Stimulated activated naive CD4-positive, alpha-beta T cell (primary cell): ENCODE results near the gene MAP4K5.
"Not testable (repeated sequence)": the region's sequence is repeated elsewhere in the genome, so short reads cannot be mapped to it uniquely, and the experiment has no call there.

Experiments
- DNase-seq, 6 experiments: peaks; one replicate each; lab custom pipeline; 2025; lab: John Stamatoyannopoulos, UW

MAP4K5 gene

DNA sequence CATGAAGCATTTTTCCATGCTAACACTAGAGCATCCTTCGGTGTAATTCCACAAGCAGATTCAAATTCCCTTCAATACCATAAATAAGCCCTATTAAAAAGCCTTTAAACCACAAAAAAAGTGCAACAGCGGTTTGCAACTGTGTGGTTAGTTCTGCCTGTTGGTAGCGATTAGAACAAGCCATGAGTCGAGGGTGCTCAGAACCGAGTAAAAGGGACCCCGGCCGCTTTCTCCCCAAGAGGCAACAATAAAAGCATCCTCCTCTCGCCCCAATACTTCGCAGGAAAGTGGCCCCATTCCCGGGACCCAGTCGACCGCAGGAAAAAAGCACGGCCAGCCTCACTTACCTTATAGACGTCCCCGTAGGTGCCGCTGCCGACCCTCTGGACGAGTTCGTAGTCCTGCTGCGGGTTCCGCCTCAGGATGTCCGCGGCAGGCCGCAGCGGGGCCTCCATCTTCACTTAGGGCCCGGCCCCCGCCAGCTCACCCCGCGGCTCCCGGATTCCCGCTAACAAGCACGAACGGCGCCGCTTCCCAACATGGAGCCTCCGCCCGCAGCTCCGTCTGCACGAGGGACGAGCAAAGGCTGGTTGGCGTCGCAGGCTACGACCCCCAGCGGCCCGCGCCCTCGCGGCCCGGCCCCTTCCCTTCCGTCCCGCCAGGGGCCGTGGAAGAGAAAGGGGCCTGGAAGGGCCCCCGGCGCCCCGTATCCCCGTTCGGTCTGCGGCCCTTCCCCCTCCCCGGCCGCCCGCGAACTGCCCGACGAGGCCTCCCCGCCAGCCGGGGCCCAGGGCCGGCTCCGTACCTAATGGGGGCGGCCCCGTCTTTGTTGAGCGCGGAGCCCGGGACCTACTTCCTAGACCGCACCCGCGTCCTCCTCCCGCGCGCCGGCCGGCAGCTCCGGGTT lies 521 bp downstream of the MAP4K5 start:
- DNase-seq = peak in 1 of 6 experiments; percentile 40

DNA sequence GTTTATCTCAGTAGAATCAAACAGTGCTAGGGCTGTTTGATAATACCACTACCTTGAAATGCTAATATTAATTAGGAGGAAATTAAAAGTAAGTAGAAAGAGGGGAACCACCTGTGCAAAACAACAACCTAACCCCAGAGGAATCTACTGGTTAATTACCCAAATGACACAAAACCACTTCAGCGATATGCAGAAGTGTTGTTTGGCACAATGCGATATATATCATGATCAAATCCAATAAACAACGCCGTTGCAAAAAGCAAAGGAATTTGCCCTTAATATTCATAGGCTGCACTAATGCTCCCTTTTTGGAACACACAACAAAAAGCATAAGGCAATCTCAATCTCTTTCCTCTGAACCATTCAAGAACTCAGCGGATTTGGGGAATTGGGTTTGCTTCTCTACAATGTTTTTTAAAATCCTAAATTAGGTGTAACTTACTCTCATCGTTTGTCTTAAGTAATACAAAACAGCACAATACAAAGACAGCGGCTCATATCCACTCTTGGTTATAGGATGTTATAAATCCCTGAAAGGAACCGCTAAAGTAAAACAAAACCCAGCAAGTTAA lies 1.5 kb downstream of the MAP4K5 start:
- no peak for DNase-seq

DNA sequence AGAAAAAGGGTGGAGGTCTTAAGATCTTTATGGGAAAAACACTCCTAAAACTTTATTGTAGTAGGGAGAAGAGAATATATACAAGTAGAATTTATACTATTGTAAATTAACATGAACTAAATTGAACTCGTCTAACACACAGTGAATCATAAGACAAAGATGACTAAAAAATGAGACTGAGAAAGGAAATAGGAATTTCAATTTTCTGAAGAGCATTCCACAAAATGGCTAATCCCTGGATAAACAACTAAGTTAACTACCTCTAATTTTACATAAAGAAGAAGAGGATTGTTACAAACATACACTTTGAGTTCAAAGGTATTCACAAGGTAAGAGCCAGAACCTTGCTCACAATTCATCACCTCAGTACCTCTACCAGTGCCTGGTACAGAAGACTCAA lies 2.0 kb downstream of the MAP4K5 start:
- DNase-seq = no peak

DNA sequence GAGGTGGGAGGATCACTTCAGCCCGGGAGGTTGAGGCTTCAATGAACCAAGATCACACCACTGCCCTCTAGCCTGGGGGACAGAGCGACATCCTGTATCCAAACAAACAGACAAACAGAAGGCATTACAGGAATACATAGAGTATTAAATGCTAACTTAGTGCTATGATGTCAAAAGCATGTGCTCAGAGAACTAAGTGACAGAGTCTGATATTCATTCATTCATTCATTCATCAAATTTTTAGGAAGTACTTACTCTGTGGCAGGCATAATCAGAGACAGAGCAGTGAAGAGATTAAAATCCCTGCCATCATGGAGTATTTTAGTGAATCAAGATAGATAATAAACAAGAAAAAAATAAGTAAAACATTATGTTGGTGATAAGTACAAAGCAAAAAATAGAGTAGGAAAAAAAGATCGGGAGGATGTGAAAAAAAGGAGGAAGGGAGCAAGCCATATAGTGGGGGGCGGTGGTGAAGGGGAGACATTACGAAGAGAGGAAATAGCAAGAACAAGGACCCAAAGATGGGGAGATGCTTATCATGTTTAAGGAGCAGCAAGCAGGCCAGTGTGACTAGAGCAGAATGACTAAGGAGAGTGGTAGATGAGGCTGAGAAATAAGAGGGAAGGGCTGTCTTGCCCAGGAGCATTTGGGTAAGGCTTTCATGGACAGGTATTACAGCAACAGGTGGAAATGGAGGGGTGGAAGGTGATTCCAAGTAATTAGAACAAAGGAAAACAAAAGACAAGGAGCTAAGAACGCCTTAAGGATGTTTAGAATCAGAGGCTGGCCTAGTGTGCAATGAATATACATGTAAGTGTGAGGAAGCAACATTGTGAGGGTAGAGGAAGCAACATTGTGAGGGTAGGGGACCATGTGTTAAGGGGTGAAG lies 2.8 kb downstream of the MAP4K5 start:
- no peak for DNase-seq

GRCh38 chr14:50528000-50528399 lies 4.4 kb downstream of the MAP4K5 start:
- DNase-seq = no peak

GRCh38 chr14:50524731-50525515 lies 7.4 kb downstream of the MAP4K5 start:
- no peak for DNase-seq

DNA sequence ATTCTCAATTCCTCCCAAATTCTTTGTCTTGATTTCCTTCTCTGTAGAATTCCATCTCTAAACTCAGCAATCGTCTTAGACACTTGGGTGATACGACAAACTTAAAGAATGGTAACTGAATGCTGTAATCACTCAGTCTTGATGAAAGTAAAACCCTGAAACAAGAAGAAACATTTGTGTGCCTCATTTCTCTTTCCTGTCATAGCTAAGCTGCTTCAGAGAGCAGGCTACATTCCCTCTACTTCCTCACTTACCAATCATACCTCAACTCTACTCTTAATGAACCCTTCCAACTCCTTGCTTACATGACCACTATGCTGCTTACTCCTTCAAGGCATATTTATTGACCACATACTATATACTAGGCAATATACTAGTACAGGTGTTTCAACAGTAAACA lies 8.3 kb downstream of the MAP4K5 start:
- no peak for DNase-seq

DNA sequence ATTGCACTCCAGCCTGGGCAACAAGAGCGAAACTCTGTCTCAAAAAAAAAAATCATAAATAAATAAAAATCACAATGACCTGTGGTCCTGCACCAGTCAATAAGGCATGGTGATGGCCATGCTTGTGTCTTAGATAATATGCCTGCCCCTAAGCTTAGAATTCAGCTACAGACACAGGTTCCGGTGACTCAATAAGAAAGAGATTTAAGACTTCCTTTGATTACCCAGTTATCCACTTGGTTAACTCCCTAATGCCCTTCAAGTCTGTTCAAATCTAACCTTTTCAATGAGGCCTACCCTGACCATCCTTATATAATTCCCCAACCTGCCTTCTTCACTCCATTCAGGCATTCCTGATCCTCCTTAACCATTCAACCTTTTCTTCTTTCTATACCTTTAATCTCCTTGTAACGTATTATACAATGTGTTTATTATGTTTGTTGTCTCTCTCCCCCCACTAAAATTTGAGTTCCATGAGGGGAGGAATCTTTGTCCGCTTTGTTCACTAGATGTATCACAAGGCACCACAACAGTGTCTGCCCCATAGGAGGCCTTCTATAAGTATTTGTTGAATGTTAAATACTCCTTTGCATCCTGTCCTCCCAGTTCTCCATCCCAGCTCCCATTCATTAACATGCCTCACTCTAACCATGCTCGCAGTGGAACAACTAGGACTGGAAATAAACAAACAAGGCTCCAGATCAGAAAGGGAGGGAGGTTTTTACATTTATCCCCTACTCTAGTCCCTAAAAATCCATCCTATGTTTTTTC lies 8.9 kb downstream of the MAP4K5 start:
- no peak for DNase-seq

DNA sequence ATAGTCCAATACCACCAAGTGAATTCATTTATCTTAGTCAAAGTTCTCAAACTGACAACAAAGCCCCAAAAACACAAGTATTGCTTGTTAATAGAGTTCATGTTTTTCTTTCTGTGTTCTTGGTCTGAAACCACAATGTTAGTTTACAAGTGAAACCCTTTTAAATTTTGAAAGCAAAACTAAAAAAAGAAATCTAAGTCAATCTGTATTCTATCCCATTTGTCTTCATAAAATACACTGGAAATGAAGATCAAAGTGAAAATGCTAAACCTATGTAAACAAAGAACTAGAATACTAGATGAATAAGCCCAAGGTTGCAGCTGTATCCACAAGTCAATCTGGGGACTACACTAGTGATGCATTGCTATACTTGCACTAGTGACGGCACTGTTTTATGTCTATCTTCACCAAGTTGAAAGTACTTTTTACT lies 10.4 kb downstream of the MAP4K5 start:
- peak in 1 of 6 experiments; percentile 6 for DNase-seq

DNA sequence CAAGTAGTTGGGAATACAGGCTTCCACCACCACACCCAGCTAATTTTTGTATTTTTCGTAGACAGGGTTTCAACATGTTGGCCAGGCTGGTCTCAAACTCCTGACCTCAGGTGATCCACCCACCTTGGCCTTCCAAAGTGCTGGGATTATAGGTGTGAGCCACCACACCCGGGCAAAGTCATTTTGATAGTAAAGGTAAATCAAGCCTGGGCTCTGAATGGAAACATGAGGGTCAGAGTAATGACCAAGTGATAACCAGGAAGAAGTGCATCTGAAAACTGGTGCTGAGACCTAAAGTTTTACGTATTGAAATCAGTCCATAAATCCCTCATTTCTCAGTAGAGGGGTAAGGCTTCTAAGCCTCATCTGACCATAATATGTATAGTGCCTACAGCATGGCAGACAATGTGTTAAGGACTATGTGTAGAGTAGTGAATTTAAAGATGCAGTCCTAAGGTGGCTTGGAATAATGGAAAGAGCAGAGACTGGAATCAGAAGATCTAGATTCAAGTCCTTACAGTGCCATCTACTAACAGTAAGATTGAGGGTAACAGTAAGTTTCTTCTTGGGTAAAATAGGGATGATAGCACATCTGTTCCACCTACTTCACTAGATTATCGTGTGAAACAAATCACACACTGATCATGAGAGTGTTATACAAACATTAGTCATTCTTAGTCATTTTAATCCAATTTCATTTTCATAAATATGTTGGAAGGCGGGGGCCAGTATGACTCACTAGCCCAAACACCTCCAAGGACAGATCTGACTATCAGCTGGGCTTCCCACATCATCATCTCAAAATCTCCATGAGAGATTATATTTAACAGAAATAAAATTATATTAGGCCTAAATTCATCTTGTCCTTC lies 11.2 kb downstream of the MAP4K5 start:
- DNase-seq = no peak

GRCh38 chr14:50516091-50516490 lies 16.3 kb downstream of the MAP4K5 start:
- no peak for DNase-seq

- no peak for DNase-seq
Measured at GRCh38 chr14:50512463-50512862, 19.9 kb downstream of the MAP4K5 start.

DNA sequence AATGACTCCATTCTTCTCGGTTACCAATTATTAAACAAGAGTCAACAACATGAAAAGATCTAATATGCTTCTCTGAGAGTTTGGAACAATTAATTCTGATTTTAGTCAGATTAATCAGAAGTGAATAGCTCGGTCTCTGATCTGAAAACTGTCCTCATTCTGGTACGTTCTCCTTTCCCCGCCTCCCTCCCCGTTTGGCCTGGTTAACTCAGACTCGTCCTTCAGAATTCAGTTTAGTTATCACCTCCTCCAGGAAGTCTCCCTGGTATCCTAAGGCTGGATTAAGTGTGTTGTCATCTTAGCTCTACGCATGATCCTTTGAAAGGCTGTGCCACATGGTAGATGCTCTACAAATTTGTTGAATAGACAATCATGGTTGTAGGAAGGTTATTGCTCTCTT lies 22.2 kb downstream of the MAP4K5 start:
- no peak for DNase-seq

GRCh38 chr14:50507078-50507477 lies 25.3 kb downstream of the MAP4K5 start:
- not testable (repeated sequence) for DNase-seq

- no peak for DNase-seq
Measured at GRCh38 chr14:50501642-50502041, 30.7 kb downstream of the MAP4K5 start.

DNA sequence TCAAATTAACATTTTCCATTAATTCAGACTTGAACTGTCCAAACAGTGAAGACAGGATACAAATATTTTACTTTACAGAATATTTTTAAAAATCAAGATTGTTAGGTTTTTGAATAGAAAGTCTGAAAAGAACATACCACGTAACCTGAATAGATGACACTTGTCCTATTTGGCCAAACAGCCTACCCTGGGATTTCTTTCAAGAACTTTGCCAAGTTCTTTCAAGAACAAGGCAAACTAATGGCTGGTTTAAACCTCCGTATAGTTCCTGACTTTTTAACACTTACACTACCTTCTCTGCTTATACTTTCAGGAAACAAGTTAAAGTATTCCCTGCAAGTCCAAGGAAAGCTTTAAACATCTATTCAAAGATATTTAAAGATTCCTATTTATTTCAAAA lies 35.0 kb downstream of the MAP4K5 start:
- DNase-seq = no peak

- no peak for DNase-seq
Measured at GRCh38 chr14:50489851-50490250, 42.5 kb downstream of the MAP4K5 start.

- no peak for DNase-seq
Measured at GRCh38 chr14:50488521-50488920, 43.8 kb downstream of the MAP4K5 start.

DNA sequence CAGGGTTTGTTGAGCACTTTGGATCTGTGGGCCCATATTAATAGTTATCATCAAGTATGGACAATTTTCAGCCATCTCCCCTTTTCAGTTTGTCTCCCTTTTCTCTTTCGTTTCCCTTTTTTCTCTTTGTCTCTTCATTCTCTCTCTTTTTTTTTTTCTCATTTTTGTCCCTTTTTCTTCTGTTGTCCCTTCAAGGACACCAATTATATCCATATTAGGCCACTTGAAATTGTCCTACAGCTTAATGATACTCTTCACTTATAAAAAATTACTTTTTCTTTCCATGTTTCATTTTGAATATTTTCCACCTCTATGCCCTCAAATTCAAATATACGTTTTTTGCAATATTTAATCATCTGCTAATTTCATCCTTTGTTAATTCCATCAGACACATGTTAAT lies 53.3 kb downstream of the MAP4K5 start:
- no peak for DNase-seq

DNA sequence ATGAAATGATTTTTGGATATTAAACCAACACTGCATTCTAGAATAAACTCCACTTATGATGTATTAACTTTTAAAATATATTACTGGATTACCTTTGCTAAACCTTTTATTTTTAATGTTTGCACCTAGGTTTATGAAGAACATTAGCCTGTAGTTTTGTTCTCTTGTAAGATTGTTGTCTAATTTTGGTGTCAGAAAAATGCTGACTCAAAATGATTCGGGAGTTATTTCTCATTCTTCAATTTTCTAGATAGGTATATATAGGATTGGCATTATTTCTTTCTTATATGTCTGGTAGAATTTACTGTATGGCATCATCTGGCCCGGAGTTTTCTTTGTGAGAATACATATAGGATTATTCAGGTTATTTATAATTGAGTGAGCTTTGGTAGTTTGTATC lies 54.6 kb downstream of the MAP4K5 start:
- no peak for DNase-seq
